Esophagus squamous epithelium (tissue), 5 donors: ENCODE measurements around the gene NKRF. TPM values are rescaled to one million over a fixed set of nuclear protein-coding genes. Genes with fewer than 3 reads are reported as not detected.
A peak's percentile ranks its signal among the peaks of the same experiment; 100 is the strongest.

ENCODE experiments used
- DNase-seq: peaks from one replicate; lab custom pipeline; 2025; lab: John Stamatoyannopoulos, UW
- H3K27ac ChIP-seq, 4 donors: fragments of 200-600 bp; sonication (generic); one replicate each; pipeline ENCODE4 v1.5.1; 2016 to 2019; ENCODE audit warnings: mild to moderate bottlenecking in 1 of 4
- H3K27me3 ChIP-seq, 4 donors: fragments of 200-600 bp; sonication (generic); 1 replicate in 3 of 4; 2 replicates in 1 of 4; pipeline versions ENCODE4 v1.5.1 to v1.6.0; 2017 to 2021; ENCODE audit warnings: antibody characterized with exemption in 1 of 4
- H3K36me3 ChIP-seq, 3 donors: fragments of 200-600 bp; sonication (generic); one replicate each; pipeline ENCODE4 v1.5.1; 2016 to 2019
- H3K4me1 ChIP-seq, 3 donors: fragments of 200-600 bp; sonication (generic); one replicate each; pipeline ENCODE4 v1.5.1; 2017 to 2019
- H3K4me3 ChIP-seq, 4 donors: fragments of 200-600 bp; sonication (generic); 1 replicate in 3 of 4; 2 replicates in 1 of 4; pipeline ENCODE4 v1.5.1; 2016 to 2019; ENCODE audit warnings: mild to moderate bottlenecking in 2 of 4, moderate library complexity in 1 of 4
- H3K9me3 ChIP-seq, 3 donors: fragments of 200-600 bp; sonication (generic); one replicate each; pipeline ENCODE4 v1.5.1; 2016 to 2019
- POLR2A ChIP-seq, 4 donors: fragments of 450-650 bp; IDR thresholded peaks; one replicate each; pipeline ENCODE4 v1.6.1; 2017; ENCODE audit warnings: antibody characterized with exemption in 4 of 4, mild to moderate bottlenecking in 4 of 4, moderate library complexity in 3 of 4
- WGBS, 2 donors: methylation state at CpG; one replicate each; pipeline ENCODE4 v1.1.5; 2018; 5-methylcytosine and 5-hydroxymethylcytosine counted together
- intact Hi-C: fragments of 100-400 bp; cut with DNase I; formaldehyde crosslinking; loops from one replicate; pipeline ENCODE4 v1.15.0; 2022
- total RNA-seq, 4 donors: library from RNA; depleted of rRNA; stranded (reverse); fragments of >200 nt; gene quantifications; one replicate each; pipeline ENCODE4 v1.1.0, GENCODE V29; 2016
- TF ChIP-seq, protein P1 (sequence below), 6 experiments: fragments of 450-650 bp in 4 of 6; fragments of 200-600 bp in 2 of 6; sonication (generic) in 2 of 6; IDR thresholded peaks; one replicate each; pipeline ENCODE4 v1.5.1; 2016 to 2019; ENCODE audit warnings: antibody characterized with exemption in 6 of 6, mild to moderate bottlenecking in 4 of 6, moderate library complexity in 4 of 6
- donor health status: DM: yes; HTN: yes; CAD: no.

Gene NKRF
- total RNA-seq, 4 donors from 2014 or later = 5.5 to 9.0 (median 7.9) TPM

DNA sequence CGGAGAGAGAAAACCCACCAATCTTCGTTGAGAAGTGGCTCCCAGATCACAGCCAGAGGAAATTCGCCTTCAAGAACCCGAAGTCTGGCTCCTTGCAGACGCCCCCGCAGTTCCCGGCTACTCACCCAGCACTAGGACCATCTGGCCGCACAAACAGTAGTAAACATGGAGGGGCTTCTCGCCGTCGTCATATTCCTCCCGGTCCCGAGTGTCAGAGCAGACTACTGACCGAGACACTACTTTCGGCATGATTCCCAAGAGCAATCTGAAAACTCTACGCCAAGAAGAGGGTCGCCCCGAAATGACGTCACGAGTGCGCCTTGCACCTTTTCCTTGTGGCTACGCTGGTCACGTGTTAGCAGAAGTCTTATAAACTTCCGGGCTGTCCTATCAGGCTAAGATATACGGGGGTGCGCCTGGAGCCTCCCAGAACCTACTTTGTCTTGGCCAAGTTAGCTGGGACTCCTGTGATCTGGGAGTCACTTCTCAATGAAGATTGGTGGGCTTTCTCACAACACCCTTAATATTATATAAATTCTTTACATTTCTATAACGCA lies 41.0 kb downstream of the NKRF start, which contains the start of gene STEEP1:
STEEP1 (minus strand) TSS at position 303 of the 557 bp plus-strand sequence; CDS start at position 249, 54 bp downstream.
- no peaks in the 10 kb centered on the region for H3K27me3 ChIP-seq
- no peaks in the 10 kb centered on the region for H3K9me3 ChIP-seq
- 0 to 31% methylated on average over 20 to 23 of the region's 27 CpGs for WGBS, 2 donors
- peak within 1 kb of the TSS; percentile 51 to 72 (median 58) for H3K4me3 ChIP-seq
- TF ChIP-seq, protein P1, sequence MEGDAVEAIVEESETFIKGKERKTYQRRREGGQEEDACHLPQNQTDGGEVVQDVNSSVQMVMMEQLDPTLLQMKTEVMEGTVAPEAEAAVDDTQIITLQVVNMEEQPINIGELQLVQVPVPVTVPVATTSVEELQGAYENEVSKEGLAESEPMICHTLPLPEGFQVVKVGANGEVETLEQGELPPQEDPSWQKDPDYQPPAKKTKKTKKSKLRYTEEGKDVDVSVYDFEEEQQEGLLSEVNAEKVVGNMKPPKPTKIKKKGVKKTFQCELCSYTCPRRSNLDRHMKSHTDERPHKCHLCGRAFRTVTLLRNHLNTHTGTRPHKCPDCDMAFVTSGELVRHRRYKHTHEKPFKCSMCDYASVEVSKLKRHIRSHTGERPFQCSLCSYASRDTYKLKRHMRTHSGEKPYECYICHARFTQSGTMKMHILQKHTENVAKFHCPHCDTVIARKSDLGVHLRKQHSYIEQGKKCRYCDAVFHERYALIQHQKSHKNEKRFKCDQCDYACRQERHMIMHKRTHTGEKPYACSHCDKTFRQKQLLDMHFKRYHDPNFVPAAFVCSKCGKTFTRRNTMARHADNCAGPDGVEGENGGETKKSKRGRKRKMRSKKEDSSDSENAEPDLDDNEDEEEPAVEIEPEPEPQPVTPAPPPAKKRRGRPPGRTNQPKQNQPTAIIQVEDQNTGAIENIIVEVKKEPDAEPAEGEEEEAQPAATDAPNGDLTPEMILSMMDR (IDR thresholded peaks at IDR 0.05) = peak in 1 of 6 experiments; percentile 5
- peak in 1 of 4 donors; percentile 34 for TF ChIP-seq POLR2A (IDR thresholded peaks at IDR 0.05)
- peak within 1 kb of the TSS; percentile 56 to 84 (median 74) for H3K27ac ChIP-seq
- peaks cover 0 to 22% (median 3%) of the 10 kb centered on the region in 3 donors for H3K4me1 ChIP-seq
- peak; percentile 28 for DNase-seq
- intact Hi-C loops = no loop called here
- peaks cover 0 to 3% (median 0%) of the 10 kb centered on the region in 3 donors for H3K36me3 ChIP-seq

DNA sequence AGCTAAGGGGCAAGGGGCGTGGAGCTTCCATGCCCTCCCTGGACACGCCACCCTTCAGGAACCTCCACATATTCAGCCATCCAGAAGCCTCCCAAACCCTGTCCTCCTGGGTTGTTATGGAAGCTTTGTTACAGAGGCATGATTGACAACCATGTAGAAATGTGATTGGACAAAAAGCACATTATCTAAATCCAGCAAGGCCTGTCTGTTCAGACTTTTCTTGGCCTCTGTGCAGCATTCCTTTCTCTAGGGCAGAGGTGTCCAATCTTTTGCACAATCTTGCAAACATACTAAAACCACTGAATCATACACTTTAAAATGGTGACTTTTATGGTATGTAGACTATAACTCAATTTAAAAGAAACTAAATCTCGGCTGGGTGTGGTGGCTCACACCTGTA lies 53.7 kb downstream of the NKRF start:
- WGBS, 2 donors = 89% methylated on average over 3 of the region's 3 CpGs; no CpG with 5 or more reads in 1 of the 2 donors
- no peak for DNase-seq
- H3K36me3 ChIP-seq = peaks cover 0 to 14% (median 0%) of the 10 kb centered on the region in 3 donors

DNA sequence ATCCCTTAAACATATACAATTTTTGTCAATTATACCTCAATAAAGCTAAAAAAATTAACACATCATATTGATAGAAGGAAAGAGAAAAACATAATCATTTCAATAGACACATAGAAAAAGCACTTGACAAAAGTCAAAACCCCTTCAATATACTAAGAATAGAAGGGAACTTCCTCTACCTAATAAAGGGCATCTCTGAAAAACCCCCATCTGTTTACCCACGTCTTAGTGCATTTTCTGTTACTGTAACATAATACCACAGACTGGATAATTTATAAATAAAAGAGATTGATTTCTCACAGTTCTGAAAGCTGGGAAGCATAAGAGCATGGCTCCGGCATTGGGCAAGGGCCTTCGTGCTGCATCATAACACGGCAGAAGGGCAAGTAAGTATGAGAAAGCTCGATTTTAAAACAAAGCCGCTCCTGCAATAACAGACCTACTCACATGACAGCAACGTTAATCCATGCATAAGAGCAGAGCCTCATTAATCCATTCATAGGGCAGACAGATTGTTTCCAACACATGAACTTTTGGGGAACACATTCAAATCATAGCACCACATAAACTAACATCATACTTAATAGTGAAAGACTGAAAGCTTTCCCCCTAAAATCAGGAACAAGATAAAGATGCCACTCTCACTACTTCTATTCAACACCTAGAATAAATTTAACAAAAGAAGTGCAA lies 56.8 kb downstream of the NKRF start:
- WGBS, 2 donors = 19 to 51% methylated on average over 2 to 6 of the region's 7 CpGs
- H3K27me3 ChIP-seq = no peaks in the 10 kb centered on the region
- no peak overlapping the region for H3K4me3 ChIP-seq
- H3K4me1 ChIP-seq = peaks cover 0 to 3% (median 0%) of the 10 kb centered on the region in 3 donors
- DNase-seq = no peak
- no peak overlapping the region for H3K27ac ChIP-seq
- intact Hi-C loops = no loop called here
- H3K9me3 ChIP-seq = no peaks in the 10 kb centered on the region
- no peak for TF ChIP-seq POLR2A (IDR thresholded peaks at IDR 0.05)
- TF ChIP-seq, protein P1 (IDR thresholded peaks at IDR 0.05) = no peak
- no peaks in the 10 kb centered on the region for H3K36me3 ChIP-seq

More for the DNA sequence above, 53.7 kb downstream of the NKRF start:
- H3K4me1 ChIP-seq = peaks cover 0 to 3% (median 0%) of the 10 kb centered on the region in 3 donors
- no peaks in the 10 kb centered on the region for H3K9me3 ChIP-seq
- no peak overlapping the region for H3K27ac ChIP-seq
- no peaks in the 10 kb centered on the region for H3K27me3 ChIP-seq
- H3K4me3 ChIP-seq = no peak overlapping the region
- no peak for TF ChIP-seq POLR2A (IDR thresholded peaks at IDR 0.05)
- TF ChIP-seq, protein P1 (IDR thresholded peaks at IDR 0.05) = no peak
- intact Hi-C loops = no loop called here

DNA sequence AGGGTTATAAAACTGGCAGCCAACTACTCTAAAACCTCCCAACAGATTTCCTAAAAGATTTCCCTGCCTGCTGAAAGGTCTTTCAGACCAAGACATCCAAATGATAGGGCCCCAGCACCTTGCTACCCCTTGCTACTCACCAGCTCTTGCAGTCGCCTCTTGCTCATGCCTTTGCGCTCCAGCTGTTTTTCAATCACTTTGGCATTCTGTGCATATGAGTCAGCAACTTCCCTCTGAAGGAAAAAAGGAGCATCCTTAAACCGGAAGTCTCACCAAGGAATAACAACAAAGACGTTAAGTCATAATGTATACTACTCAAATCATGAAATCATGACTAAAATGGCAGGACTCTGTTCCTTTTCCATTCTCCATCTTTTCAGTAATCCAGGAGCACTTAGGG lies 65.0 kb downstream of the NKRF start:
- no peak overlapping the region for H3K27ac ChIP-seq
- no peaks in the 10 kb centered on the region for H3K9me3 ChIP-seq
- no peak overlapping the region for H3K4me3 ChIP-seq
- H3K4me1 ChIP-seq = no peaks in the 10 kb centered on the region
- intact Hi-C loops = no loop called here
- WGBS, 2 donors = 59 to 70% methylated on average over 3 to 4 of the region's 4 CpGs
- H3K27me3 ChIP-seq = no peaks in the 10 kb centered on the region
- peaks cover 0 to 39% (median 0%) of the 10 kb centered on the region in 3 donors for H3K36me3 ChIP-seq
- DNase-seq = no peak
- TF ChIP-seq, protein P1 (IDR thresholded peaks at IDR 0.05) = no peak
- no peak for TF ChIP-seq POLR2A (IDR thresholded peaks at IDR 0.05)

DNA sequence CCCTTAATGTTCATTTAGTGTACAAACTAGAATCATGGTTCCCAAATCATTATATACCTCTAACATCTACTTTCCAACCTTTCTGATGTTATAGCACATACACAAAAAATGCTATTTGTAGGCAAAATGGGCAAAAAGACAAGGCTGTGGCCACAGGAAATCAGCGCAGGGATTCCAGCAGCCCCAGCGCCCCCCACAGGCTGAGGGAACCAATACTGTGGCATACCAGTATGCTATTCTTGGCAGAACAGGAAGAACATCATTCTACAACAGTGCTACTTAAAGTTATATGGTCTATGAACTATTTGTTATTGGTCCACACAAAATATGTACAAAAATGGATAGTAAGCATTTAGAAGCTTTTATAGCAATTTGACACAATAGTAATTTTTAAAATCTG lies 66.4 kb downstream of the NKRF start:
- no peak for DNase-seq
- intact Hi-C loops = no loop called here
- no peak overlapping the region for H3K27ac ChIP-seq
- no peaks in the 10 kb centered on the region for H3K27me3 ChIP-seq
- no peak overlapping the region for H3K4me3 ChIP-seq
- H3K36me3 ChIP-seq = peaks cover 0 to 39% (median 0%) of the 10 kb centered on the region in 3 donors
- TF ChIP-seq POLR2A (IDR thresholded peaks at IDR 0.05) = no peak
- TF ChIP-seq, protein P1 (IDR thresholded peaks at IDR 0.05) = no peak
- no peaks in the 10 kb centered on the region for H3K4me1 ChIP-seq
- WGBS, 2 donors = 24 to 60% methylated on average over 2 of the region's 2 CpGs
- no peaks in the 10 kb centered on the region for H3K9me3 ChIP-seq
